HepG2 (cell line): Measurements from ENCODE around the gene GSDMA. TPM values are rescaled to one million over a fixed set of nuclear protein-coding genes. Genes with fewer than 3 reads are reported as not detected.

ENCODE experiments used
- ARID5B ChIP-seq: IDR thresholded peaks from 2 replicates; pipeline ENCODE4 v1.4.0; 2020; ENCODE audit warnings: mild to moderate bottlenecking, missing genetic modification reagents
- ATF1 ChIP-seq: IDR thresholded peaks from 2 replicates; pipeline ENCODE4 v1.6.1; 2016; ENCODE audit warnings: mild to moderate bottlenecking, control low read depth
- CCAR2 ChIP-seq: fragments of 200-400 bp; formaldehyde crosslinking; optimal IDR thresholded peaks from 2 replicates; pipeline ENCODE3; 2018; ENCODE audit warnings: low read depth, mild to moderate bottlenecking, low read length, moderate library complexity
- CREB1 ChIP-seq, 2 experiments: fragments of 450-650 bp in 1 of 2; IDR thresholded peaks; 2 replicates each; pipeline ENCODE4 v1.6.1; 2016 to 2017; ENCODE audit warnings: control low read depth in 1 of 2, mild to moderate bottlenecking in 1 of 2, missing compliant biosample characterization in 1 of 2, missing genetic modification characterization in 1 of 2
- FIP1L1 ChIP-seq: fragments of 200-400 bp; formaldehyde crosslinking; IDR thresholded peaks from 2 replicates; pipeline ENCODE4 v1.6.1; 2018; ENCODE audit warnings: low read depth, mild to moderate bottlenecking, low read length, moderate library complexity, borderline replicate concordance; ENCODE audit not compliant: insufficient read depth
- HIC2 ChIP-seq: sonication (generic); formaldehyde crosslinking; IDR thresholded peaks from 2 replicates; pipeline ENCODE4 v1.9.0; 2022; ENCODE audit warnings: low read depth, missing genetic modification reagents
- MEF2D ChIP-seq: sonication (generic); formaldehyde crosslinking; IDR thresholded peaks from 2 replicates; pipeline ENCODE4 v1.5.1; 2020; ENCODE audit warnings: mild to moderate bottlenecking, missing genetic modification reagents
- MNT ChIP-seq: fragments of 450-650 bp; IDR thresholded peaks from 2 replicates; pipeline ENCODE4 v1.6.1; 2016
- PAF1 ChIP-seq: IDR thresholded peaks from 2 replicates; pipeline ENCODE4 v1.6.1; 2016; ENCODE audit warnings: missing genetic modification reagents, missing compliant biosample characterization
- PHF8 ChIP-seq: sonication (generic); formaldehyde crosslinking; IDR thresholded peaks from 2 replicates; pipeline ENCODE4 v1.5.0; 2020; ENCODE audit warnings: missing genetic modification reagents
- ZEB1 ChIP-seq: IDR thresholded peaks from 2 replicates; pipeline ENCODE4 v1.6.1; 2012; ENCODE audit warnings: mild to moderate bottlenecking, low read depth, inconsistent platforms; ENCODE audit not compliant: insufficient replicate concordance
- ZFP90 ChIP-seq: sonication (generic); formaldehyde crosslinking; IDR thresholded peaks from 2 replicates; pipeline ENCODE4 v1.8.0; 2022; ENCODE audit warnings: missing genetic modification reagents, mild to moderate bottlenecking, inconsistent platforms, borderline replicate concordance
- ZNF280B ChIP-seq: sonication (generic); formaldehyde crosslinking; IDR thresholded peaks from 2 replicates; pipeline ENCODE4 v1.5.0; 2020; ENCODE audit warnings: missing genetic modification reagents, mild to moderate bottlenecking, borderline replicate concordance
- ZNF333 ChIP-seq: sonication (generic); formaldehyde crosslinking; IDR thresholded peaks from 2 replicates; pipeline ENCODE4 v1.4.0; 2020; ENCODE audit warnings: mild to moderate bottlenecking, missing genetic modification reagents, borderline replicate concordance
- ZNF44 ChIP-seq: sonication (generic); formaldehyde crosslinking; IDR thresholded peaks from 2 replicates; pipeline ENCODE4 v1.5.1; 2020; ENCODE audit warnings: mild to moderate bottlenecking, missing genetic modification reagents
- ZNF576 ChIP-seq: sonication (generic); formaldehyde crosslinking; IDR thresholded peaks from 2 replicates; pipeline ENCODE4 v1.4.0; 2020; ENCODE audit warnings: mild to moderate bottlenecking, missing genetic modification reagents
- ZNF83 ChIP-seq: sonication (generic); formaldehyde crosslinking; IDR thresholded peaks from 2 replicates; pipeline ENCODE4 v1.4.0; 2020; ENCODE audit warnings: missing genetic modification reagents, mild to moderate bottlenecking, borderline replicate concordance
- ZNF841 ChIP-seq: sonication (generic); formaldehyde crosslinking; IDR thresholded peaks from 2 replicates; pipeline ENCODE4 v1.8.1; 2023; ENCODE audit warnings: missing genetic modification reagents, borderline replicate concordance
- ZSCAN12 ChIP-seq: sonication (generic); formaldehyde crosslinking; IDR thresholded peaks from 2 replicates; pipeline ENCODE4 v1.9.0; 2021; ENCODE audit warnings: mild to moderate bottlenecking, missing genetic modification reagents
- polyA plus RNA-seq, 8 experiments: library from polyadenylated mRNA; depleted of rRNA in 3 of 8; stranded (reverse) in 7 of 8; unstranded in 1 of 8; fragments of >200 nt; fragmentation: Illumina TruSeq in 4 of 8; extraction: Trizol in 4 of 8; gene quantifications; 2 replicates each; pipeline versions ENCODE4 v1.2.1 to v1.2.3, GENCODE V29; 2011 to 2016; ENCODE audit warnings: low read depth in 4 of 8, missing spikeins in 1 of 8, mixed read lengths in 1 of 8; ENCODE audit not compliant: insufficient read depth in 1 of 8
- total RNA-seq, 5 experiments: library from RNA; depleted of rRNA; stranded (reverse); fragments of >200 nt; fragmentation: Illumina TruSeq; extraction: Trizol; gene quantifications; 2 replicates each; pipeline ENCODE4 v1.2.3, GENCODE V29; 2016; ENCODE audit warnings: low read depth in 1 of 5

The GSDMA gene
- total and polyA plus RNA-seq, 2 of the 13 experiments (the other 11 are each of a cell fraction or from before 2014, with no cell fraction given) = not detected

GRCh38 chr17:39927929-39928857, 34.6 kb upstream of the GSDMA start (continued):
- TF ChIP-seq ZNF333 (CRISPR knock-in tag) = 0 out of 2 replicates have a peak, but pooled peaks have one; percentile 46
- no peak for TF ChIP-seq PAF1 (CRISPR knock-in tag)
- TF ChIP-seq CCAR2 = no peak
- no peak for TF ChIP-seq MNT
- peak; percentile 4; the same call in 1 of the 2 replicates for TF ChIP-seq ARID5B (CRISPR knock-in tag)
- TF ChIP-seq ZSCAN12 (CRISPR knock-in tag) = no peak
- TF ChIP-seq ZFP90 (CRISPR knock-in tag) = no peak
- peak; percentile 12 for TF ChIP-seq ZNF44 (CRISPR knock-in tag)
- TF ChIP-seq HIC2 (CRISPR knock-in tag) = peak; percentile 71
- TF ChIP-seq CREB1 (IDR thresholded peaks at IDR 0.05) = no peak
- no peak for TF ChIP-seq CREB1 (CRISPR knock-in tag; IDR thresholded peaks at IDR 0.05)
- no peak for TF ChIP-seq ZNF576
- no peak for TF ChIP-seq FIP1L1
- TF ChIP-seq ATF1 = no peak
- peak; percentile 6 for TF ChIP-seq ZEB1
- TF ChIP-seq PHF8 (CRISPR knock-in tag) = peak; percentile 69
- no peak for TF ChIP-seq ZNF280B (CRISPR knock-in tag)
- no peak; the same call in 1 of the 2 replicates for TF ChIP-seq MEF2D (CRISPR knock-in tag)
- TF ChIP-seq ZNF841 (CRISPR knock-in tag) = no peak
- TF ChIP-seq ZNF83 (CRISPR knock-in tag) = 0 out of 2 replicates have a peak, but pooled peaks have one; percentile 50
